Effector memory CD4-positive, alpha-beta T cell (primary cell): ENCODE measurements around the gene LRMDA.

Experiments used
- DNase-seq, 3 donors: peaks; one replicate each; pipeline ENCODE4 v3.0.0-alpha.2; 2020
- H3K27ac ChIP-seq: 2 replicates; pipeline ENCODE4 v1.7.0; 2013; ENCODE audit warnings: mild to moderate bottlenecking, low read length, moderate library complexity; ENCODE audit not compliant: insufficient read depth, poor library complexity, severe bottlenecking
- H3K27me3 ChIP-seq: replicated peaks from 2 replicates; pipeline ENCODE4 v1.7.0; 2013; ENCODE audit warnings: mild to moderate bottlenecking, low read length; ENCODE audit not compliant: insufficient read depth, control insufficient read depth, poor library complexity, severe bottlenecking
- H3K36me3 ChIP-seq: 2 replicates; pipeline ENCODE4 v1.7.0; 2013; ENCODE audit warnings: mild to moderate bottlenecking, low read length, moderate library complexity; ENCODE audit not compliant: control insufficient read depth, insufficient read depth
- H3K4me1 ChIP-seq: 2 replicates; pipeline ENCODE4 v1.7.0; 2013; ENCODE audit warnings: low read length, mild to moderate bottlenecking; ENCODE audit not compliant: control insufficient read depth, insufficient read depth, poor library complexity, severe bottlenecking
- H3K4me3 ChIP-seq: 2 replicates; pipeline ENCODE4 v1.7.0; 2013; ENCODE audit warnings: low read length, low read depth, mild to moderate bottlenecking; ENCODE audit not compliant: insufficient read depth, poor library complexity, severe bottlenecking
- H3K9me3 ChIP-seq: 2 replicates; pipeline ENCODE4 v1.7.0; 2013; ENCODE audit warnings: mild to moderate bottlenecking, low read length, moderate library complexity; ENCODE audit not compliant: control insufficient read depth

Gene LRMDA

GRCh38 chr10:76350583-76350982 lies 919.2 kb downstream of the LRMDA start:
- H3K27me3 ChIP-seq: no peaks in the 10 kb centered on the region
- H3K4me3 ChIP-seq: no peak overlapping the region
- H3K27ac ChIP-seq: no peak overlapping the region
- no peak for DNase-seq
- H3K4me1 ChIP-seq: no peaks in the 10 kb centered on the region
- H3K36me3 ChIP-seq: no peaks in the 10 kb centered on the region
- H3K9me3 ChIP-seq: no peaks in the 10 kb centered on the region

DNA sequence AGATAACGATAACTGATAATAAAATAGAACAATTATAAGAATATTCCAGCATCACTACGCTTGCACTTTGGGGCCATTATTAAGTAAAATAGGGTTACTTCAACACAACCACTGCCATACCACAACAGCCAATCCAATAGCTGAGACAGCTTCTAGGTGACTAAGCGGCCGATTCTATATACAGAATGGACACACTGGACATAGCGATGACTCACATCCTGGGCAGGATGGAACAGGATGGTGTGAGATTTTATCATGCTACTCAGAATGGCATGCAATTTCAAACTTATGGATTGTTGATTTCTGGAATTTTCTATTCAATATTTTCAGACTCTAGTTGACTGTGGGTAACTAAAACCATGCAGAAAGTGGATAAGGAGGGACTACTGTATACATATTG lies 920.9 kb downstream of the LRMDA start:
- Histone ChIP-seq H3K4me1 (no peaks in the 10 kb centered on the region), H3K4me3 (no peak overlapping the region), H3K36me3 (no peaks in the 10 kb centered on the region), H3K27ac (no peak overlapping the region), H3K9me3 (no peaks in the 10 kb centered on the region), H3K27me3 (no peaks in the 10 kb centered on the region)
- DNase-seq: no peak

DNA sequence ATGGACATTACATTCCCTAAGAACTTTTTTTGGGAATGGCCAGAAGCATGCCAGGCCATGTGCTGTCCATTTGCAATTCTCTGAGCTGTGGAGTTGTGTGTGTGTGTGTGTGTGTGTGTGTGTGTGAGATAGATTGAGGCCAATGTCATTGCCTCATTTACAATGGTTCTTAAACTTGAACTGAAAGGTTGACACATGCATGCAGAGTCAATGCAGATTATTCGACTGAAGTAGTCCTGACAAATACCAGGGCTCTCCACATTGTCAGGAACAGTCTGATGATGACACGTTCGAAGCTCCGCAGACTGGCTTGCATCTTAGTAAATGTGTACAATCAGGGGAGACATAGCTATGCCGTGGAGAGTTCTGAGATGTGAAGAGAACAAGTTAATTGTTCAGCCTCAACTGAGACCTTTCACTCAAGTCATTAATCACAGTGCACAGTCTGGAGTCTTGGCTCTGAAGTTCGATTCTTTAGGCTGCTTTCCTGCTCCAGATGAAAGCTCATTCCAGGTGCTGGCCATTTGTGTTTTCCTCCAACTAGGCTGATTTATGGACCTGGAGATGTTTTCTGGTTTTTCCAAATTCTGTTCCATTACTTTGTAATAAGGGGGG lies 921.9 kb downstream of the LRMDA start:
- H3K9me3 ChIP-seq: no peaks in the 10 kb centered on the region
- DNase-seq: no peak
- no peaks in the 10 kb centered on the region for H3K4me1 ChIP-seq
- H3K36me3 ChIP-seq: no peaks in the 10 kb centered on the region
- no peak overlapping the region for H3K27ac ChIP-seq
- H3K4me3 ChIP-seq: no peak overlapping the region
- H3K27me3 ChIP-seq: no peaks in the 10 kb centered on the region

- Histone ChIP-seq H3K27ac (no peak overlapping the region), H3K27me3 (no peaks in the 10 kb centered on the region), H3K4me3 (no peak overlapping the region), H3K4me1 (no peaks in the 10 kb centered on the region), H3K9me3 (no peaks in the 10 kb centered on the region), H3K36me3 (no peaks in the 10 kb centered on the region)
- DNase-seq: no peak
These were observed 922.9 kb downstream of the LRMDA start for GRCh38 chr10:76354212-76354738.

DNA sequence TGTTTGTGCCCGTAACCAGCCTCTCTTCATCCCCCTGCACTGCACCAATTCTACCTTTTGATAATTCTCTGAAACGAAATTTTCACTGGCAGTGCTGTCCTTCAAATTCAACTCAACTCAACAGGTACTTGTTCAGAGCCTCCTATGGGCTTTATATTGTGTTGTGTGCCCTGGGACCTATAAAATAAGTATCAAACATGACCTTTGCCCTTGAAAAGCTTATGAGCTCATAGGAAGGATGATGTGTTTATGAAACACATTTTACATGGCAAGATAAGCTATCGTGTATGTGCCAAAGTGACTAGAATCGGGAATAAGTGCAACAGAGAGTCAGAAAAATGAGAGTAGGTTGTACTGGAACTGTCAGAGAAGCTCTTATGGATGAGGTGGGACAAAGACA lies 923.5 kb downstream of the LRMDA start:
- DNase-seq: no peak

DNA sequence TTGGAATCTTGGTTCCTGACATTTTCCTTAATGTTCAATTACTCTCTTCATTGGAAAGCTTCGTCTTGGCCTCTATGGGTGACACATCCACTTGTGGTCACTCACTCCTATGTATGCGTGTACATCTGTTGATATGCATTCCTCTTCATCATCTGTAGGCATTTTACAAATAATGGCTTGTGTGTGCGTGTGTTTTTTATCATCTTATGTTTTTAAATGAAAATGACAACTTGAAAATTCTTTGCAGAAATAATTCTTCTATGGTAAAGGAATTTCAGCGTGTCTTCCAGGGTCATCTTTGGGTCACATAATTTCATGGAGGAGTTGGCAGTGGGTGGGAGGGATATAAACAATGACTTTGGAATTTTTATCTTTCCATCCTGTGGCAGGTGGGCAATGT lies 925.1 kb downstream of the LRMDA start:
- Histone ChIP-seq H3K4me1 (no peaks in the 10 kb centered on the region), H3K27ac (no peak overlapping the region), H3K27me3 (no peaks in the 10 kb centered on the region), H3K9me3 (no peaks in the 10 kb centered on the region), H3K36me3 (no peaks in the 10 kb centered on the region), H3K4me3 (no peak overlapping the region)
- no peak for DNase-seq

More for the DNA sequence above, 923.5 kb downstream of the LRMDA start:
- Histone ChIP-seq H3K9me3 (no peaks in the 10 kb centered on the region), H3K4me3 (no peak overlapping the region), H3K36me3 (no peaks in the 10 kb centered on the region), H3K27ac (no peak overlapping the region), H3K4me1 (no peaks in the 10 kb centered on the region), H3K27me3 (no peaks in the 10 kb centered on the region)

- Histone ChIP-seq H3K27ac (no peak overlapping the region), H3K27me3 (no peaks in the 10 kb centered on the region), H3K4me1 (no peaks in the 10 kb centered on the region), H3K36me3 (no peaks in the 10 kb centered on the region), H3K4me3 (no peak overlapping the region), H3K9me3 (no peaks in the 10 kb centered on the region)
- DNase-seq: no peak
These were observed 926.4 kb downstream of the LRMDA start for GRCh38 chr10:76357726-76358415.

GRCh38 chr10:76358743-76359395 lies 927.4 kb downstream of the LRMDA start:
- Histone ChIP-seq H3K36me3 (no peaks in the 10 kb centered on the region), H3K27ac (no peak overlapping the region), H3K4me1 (no peaks in the 10 kb centered on the region), H3K9me3 (no peaks in the 10 kb centered on the region), H3K27me3 (no peaks in the 10 kb centered on the region), H3K4me3 (no peak overlapping the region)
- DNase-seq: no peak

DNA sequence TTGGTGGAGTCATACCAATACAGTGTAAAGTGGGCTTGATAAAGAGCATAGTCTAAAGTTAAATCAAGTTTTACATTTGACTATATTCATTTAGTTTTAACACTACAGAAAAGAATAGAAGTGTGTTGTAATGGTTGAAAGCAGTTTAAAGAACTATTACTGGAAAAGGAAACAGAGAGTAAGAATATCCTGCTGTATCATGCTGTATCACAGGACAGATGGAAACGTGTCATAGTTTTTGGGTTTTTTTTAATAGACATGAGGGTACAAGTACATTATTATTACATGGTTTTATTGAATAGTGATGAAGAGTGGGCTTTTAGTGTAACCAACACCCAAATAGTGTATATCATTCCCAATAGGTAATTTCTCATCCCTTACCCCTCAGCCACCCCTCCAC lies 944.3 kb downstream of the LRMDA start:
- no peaks in the 10 kb centered on the region for H3K36me3 ChIP-seq
- no peak overlapping the region for H3K4me3 ChIP-seq
- no peak overlapping the region for H3K27ac ChIP-seq
- no peaks in the 10 kb centered on the region for H3K9me3 ChIP-seq
- no peaks in the 10 kb centered on the region for H3K4me1 ChIP-seq
- H3K27me3 ChIP-seq: no peaks in the 10 kb centered on the region
- DNase-seq: no peak

- H3K4me3 ChIP-seq: no peak overlapping the region
- no peaks in the 10 kb centered on the region for H3K27me3 ChIP-seq
- H3K36me3 ChIP-seq: no peaks in the 10 kb centered on the region
- no peak for DNase-seq
- H3K9me3 ChIP-seq: no peaks in the 10 kb centered on the region
- no peak overlapping the region for H3K27ac ChIP-seq
- H3K4me1 ChIP-seq: no peaks in the 10 kb centered on the region
These were observed 951.0 kb downstream of the LRMDA start for GRCh38 chr10:76382381-76382851.
